Natural killer cell treated with Interleukin-12 subunit alpha and Interleukin-12 subunit beta and Interleukin-15 and Interleukin-18, amount 100 ng/mL, for 72 hours (primary cell): Measurements from ENCODE around the gene FYB1. TPM values are rescaled to one million over a fixed set of nuclear protein-coding genes. Genes with fewer than 3 reads are reported as not detected.

Source experiments
- ATAC-seq, 2 donors: fragments of 150-1000 bp; cut with Tn5 transposase in 1 of 2; sonication (Bioruptor Pico), chemical (Tn5 transposase) in 1 of 2; 2 replicates each; pipeline ENCODE4 v1.10.0; 2021
- DNase-seq: peaks from one replicate; pipeline ENCODE4 v3.0.0; 2022; ENCODE audit warnings: low spot score
- H3K27ac Mint-ChIP-seq, 2 donors: 1 replicate in 1 of 2; 2 replicates in 1 of 2; pipeline ENCODE4 v1.8.0; 2022; ENCODE audit warnings: mixed read lengths in 2 of 2, mild to moderate bottlenecking in 1 of 2, moderate library complexity in 1 of 2
- H3K27me3 Mint-ChIP-seq, 2 donors: 1 replicate in 1 of 2; 2 replicates in 1 of 2; pipeline ENCODE4 v1.8.0; 2022; ENCODE audit warnings: mixed read lengths in 2 of 2
- H3K36me3 Mint-ChIP-seq: one replicate; pipeline ENCODE4 v1.8.0; 2022; ENCODE audit warnings: mixed read lengths
- H3K4me1 Mint-ChIP-seq, 2 donors: 1 replicate in 1 of 2; 2 replicates in 1 of 2; pipeline ENCODE4 v1.8.0; 2022; ENCODE audit warnings: low read depth in 2 of 2, mixed read lengths in 2 of 2, mild to moderate bottlenecking in 1 of 2
- H3K4me3 Mint-ChIP-seq: one replicate; pipeline ENCODE4 v1.8.0; 2022; ENCODE audit warnings: mixed read lengths
- H3K9me3 Mint-ChIP-seq: 2 replicates; pipeline ENCODE4 v1.8.0; 2022; ENCODE audit warnings: mixed read lengths
- total RNA-seq, 2 donors: library from RNA; stranded (reverse); gene quantifications; one replicate each; pipeline ENCODE4 v1.2.3, GENCODE V29; 2022

Gene FYB1
- total RNA-seq, 2 donors from 2014 or later = 71.9 to 72.8 TPM

DNA sequence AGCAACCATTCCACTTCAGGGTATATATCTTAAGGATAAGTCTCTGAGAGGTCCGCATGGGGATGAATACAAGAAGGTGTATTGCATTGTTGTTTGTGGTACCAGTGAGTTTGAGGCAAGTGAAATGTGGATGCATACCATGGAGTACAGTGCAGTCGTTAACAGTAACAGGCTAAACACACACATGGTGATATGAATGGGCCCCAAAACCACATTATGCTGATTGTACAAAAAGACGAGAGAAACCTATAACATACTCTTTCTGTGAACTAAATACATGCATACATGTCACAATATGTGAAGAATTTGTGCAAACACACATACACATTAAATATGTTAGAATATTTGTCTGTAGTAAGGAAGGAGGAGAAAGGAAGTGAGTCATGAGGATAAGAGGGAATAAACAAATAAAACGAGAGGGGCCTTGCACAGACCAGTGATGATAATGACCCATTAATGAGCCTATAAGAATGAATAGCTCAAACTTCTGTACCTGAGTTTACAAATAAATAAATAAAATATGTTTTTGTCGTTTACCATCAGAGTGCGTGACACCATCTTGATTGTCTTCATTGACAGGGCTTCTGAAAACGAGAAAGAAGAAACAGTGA is 78.7 kb downstream of the FYB1 start:
- Mint-ChIP-seq H3K27ac (peak overlapping the region in 1 of 2 donors; percentile 30), H3K4me1 (peaks cover 4 to 9% of the 10 kb centered on the region in 2 donors), H3K36me3 (peaks cover 12% of the 10 kb centered on the region), H3K27me3 (no peaks in the 10 kb centered on the region), H3K4me3 (no peak overlapping the region), H3K9me3 (no peaks in the 10 kb centered on the region)
- ATAC-seq (no peak), DNase-seq (no peak)

DNA sequence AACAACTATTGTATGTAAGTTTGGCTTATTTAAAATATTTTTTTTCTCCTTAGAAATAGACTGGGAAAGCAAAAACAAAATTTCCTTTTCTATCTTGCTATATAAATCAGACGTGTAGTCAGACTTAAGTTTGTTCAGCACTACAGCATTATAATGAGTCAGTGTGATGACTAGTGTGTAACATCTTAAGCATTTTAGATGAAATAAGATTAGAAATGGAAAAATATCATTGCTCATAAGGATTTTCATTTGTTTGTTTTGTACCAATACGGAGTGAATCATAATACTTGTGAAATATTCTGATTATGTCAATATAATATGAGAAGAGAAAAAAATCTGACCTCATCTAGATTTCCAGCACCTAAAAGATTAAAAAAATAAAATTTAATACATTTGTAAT is 80.5 kb downstream of the FYB1 start:
- no peaks in the 10 kb centered on the region for H3K27me3 Mint-ChIP-seq
- no peak overlapping the region for H3K4me3 Mint-ChIP-seq
- peaks cover 18% of the 10 kb centered on the region for H3K36me3 Mint-ChIP-seq
- no peaks in the 10 kb centered on the region for H3K9me3 Mint-ChIP-seq
- peaks cover 4 to 9% of the 10 kb centered on the region in 2 donors for H3K4me1 Mint-ChIP-seq
- ATAC-seq (no peak), DNase-seq (no peak)
- H3K27ac Mint-ChIP-seq = no peak overlapping the region

DNA sequence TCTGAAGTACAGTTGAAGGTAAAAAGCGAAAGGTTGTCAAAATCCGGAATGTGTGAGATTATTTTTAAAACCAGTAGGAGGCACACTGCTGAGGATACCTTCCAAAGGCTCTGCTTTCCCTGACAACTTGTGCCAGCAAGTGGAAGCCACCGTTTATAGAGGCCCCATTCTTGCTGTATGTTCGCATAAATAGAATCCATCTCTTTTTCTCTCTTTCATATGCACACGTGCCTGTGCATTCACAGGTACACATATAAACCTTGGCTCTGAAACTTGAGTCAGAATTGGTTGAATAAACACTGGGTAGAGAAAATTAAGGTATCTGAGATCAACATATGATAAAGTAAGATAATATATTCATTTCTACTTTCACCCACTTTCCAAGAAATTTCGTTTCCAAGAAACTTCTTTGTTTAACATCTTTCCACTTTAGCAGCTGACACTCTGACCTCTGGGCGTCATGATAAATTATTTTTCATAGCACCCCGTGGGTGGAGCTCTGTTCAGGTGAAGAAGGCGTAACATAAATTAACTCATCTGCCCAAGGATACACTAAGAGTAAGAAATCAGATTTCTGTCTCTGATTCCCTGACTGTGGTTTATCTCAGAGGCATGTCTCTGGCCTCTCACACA is 81.4 kb downstream of the FYB1 start:
- Mint-ChIP-seq H3K4me1 (peaks cover 4 to 9% of the 10 kb centered on the region in 2 donors), H3K4me3 (no peak overlapping the region), H3K27me3 (no peaks in the 10 kb centered on the region), H3K27ac (peak overlapping the region in 1 of 2 donors; percentile 15), H3K36me3 (peaks cover 25% of the 10 kb centered on the region), H3K9me3 (no peaks in the 10 kb centered on the region)
- DNase-seq = no peak
- ATAC-seq = no peak

DNA sequence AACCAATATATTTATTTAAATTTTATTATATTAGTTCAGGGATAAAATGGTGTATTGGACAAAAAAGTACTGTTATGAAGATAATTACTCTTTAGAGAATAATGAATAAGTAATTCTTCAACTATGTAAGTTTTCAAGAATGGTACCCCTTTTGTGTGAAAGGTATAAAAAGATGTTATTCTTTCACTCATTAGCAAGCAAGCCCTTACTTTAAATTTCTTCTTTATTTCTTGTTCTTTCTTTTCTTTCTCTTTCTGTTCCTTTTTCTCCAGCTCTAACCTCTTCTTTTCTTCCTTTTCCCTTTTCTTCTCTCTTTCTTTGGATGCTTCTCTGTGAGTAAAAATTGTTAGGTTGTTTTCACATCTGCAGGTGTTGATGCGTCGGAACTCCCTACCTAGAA is 82.0 kb downstream of the FYB1 start:
- Mint-ChIP-seq H3K4me1 (peaks cover 4 to 9% of the 10 kb centered on the region in 2 donors), H3K27me3 (no peaks in the 10 kb centered on the region), H3K27ac (peak overlapping the region in 1 of 2 donors; percentile 15), H3K4me3 (no peak overlapping the region), H3K36me3 (peaks cover 27% of the 10 kb centered on the region), H3K9me3 (no peaks in the 10 kb centered on the region)
- ATAC-seq (no peak), DNase-seq (no peak)

DNA sequence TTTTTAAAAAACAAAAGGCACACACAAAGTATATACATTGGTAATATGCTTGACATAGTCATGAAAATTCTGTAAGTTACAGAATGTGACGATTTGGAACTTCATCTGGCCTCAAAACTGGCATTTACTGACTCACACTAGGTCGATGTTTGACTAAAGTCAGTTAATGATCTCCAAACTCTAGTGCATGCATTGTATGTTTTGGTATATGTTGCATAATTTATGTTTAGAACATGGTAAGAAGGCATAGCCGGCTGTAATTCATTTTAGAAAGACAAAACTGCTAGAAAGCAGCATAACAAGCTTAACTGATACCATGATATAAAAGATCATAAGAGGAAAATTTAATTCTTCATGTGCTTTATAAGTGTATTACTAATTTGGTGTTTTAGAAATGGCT is 86.6 kb downstream of the FYB1 start:
- ATAC-seq = no peak
- no peaks in the 10 kb centered on the region for H3K27me3 Mint-ChIP-seq
- H3K4me1 Mint-ChIP-seq = peaks cover 3 to 13% of the 10 kb centered on the region in 2 donors
- H3K36me3 Mint-ChIP-seq = peaks cover 32% of the 10 kb centered on the region
- peak overlapping the region; percentile 1 to 19 for H3K27ac Mint-ChIP-seq
- H3K9me3 Mint-ChIP-seq = no peaks in the 10 kb centered on the region
- H3K4me3 Mint-ChIP-seq = no peak overlapping the region
- no peak for DNase-seq

DNA sequence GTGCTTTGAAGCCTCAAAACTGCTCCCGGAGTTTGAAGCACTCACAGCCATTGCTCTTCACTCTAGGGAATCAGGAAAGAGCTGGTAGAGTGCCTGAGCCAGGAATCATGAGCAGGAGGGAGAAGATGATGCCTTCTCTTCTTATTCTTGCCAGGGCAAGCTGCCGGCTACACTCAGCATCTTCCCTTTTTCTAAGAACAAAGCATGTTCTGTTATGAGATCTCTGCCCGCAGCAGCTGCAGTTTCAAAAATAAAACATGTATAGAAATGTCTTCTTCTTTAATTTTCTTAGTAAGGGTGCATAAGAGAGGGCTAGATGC is 87.3 kb downstream of the FYB1 start:
- H3K4me3 Mint-ChIP-seq = no peak overlapping the region
- H3K4me1 Mint-ChIP-seq = peaks cover 3 to 9% of the 10 kb centered on the region in 2 donors
- no peaks in the 10 kb centered on the region for H3K27me3 Mint-ChIP-seq
- peaks cover 26% of the 10 kb centered on the region for H3K36me3 Mint-ChIP-seq
- H3K9me3 Mint-ChIP-seq = no peaks in the 10 kb centered on the region
- DNase-seq (no peak), ATAC-seq (no peak)
- peak overlapping the region; percentile 7 to 36 for H3K27ac Mint-ChIP-seq

DNA sequence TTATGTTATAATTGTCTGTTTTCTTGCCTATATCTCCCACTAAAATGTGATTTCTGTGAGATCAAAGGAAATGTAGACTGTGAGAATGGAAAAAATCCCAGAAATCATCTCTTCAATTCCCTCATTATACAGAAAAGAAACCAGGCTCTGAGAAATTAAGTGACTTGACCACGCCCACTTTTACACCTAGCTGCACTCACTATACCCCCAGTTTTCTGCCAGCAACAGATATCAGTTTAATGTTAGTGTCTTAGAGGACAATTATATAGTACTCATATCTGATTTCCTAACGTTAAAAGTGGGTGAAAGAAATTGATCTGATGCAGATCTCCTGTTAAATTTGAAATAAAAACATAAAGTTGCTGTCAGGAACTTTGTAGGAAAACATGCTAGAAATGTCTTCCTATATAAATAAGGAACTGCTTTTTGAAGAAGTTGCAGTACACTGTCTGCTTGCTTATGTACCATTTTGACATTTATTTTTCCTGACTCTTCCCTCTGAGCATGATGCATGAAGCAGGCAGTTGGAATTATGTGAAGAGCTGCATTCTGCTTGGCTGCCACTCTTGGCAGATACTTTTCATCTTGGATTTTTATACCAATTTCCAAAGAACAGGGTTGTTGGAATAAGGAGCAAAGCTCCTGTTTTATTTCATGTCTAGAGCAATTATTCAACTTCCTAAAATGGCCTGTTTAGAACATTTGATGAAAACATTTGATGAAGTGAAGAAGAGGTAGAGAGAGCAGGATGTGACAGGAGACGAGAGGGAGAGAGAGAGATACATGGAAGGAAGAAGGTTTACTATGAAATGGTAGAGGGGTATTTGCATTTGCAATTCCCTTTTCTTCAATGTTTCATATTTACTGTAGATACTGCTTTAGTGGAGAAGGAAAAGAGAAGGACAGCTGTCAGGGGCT is 87.9 kb downstream of the FYB1 start:
- DNase-seq (no peak), ATAC-seq (no peak)
- Mint-ChIP-seq H3K9me3 (no peaks in the 10 kb centered on the region), H3K27ac (peak overlapping the region; percentile 7 to 36), H3K4me3 (no peak overlapping the region), H3K27me3 (no peaks in the 10 kb centered on the region), H3K36me3 (peaks cover 26% of the 10 kb centered on the region), H3K4me1 (peaks cover 3 to 9% of the 10 kb centered on the region in 2 donors)

DNA sequence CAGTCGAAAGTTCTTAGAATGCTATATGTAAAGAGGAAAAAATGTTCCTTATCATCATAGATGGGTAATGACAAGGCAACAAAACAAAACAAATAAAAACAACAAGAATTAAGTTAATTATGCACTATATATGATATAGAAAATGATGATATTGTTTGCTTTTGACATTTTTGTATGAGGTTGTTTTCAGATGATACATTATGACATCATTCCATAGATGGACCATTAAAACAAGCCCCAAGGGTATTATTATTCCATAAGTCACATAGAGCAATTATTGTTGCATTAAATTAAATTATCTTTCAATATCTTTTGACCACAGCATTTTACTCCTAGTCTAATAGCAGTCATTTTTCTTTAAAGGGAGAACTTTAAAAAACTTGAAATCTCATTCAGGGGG is 88.6 kb downstream of the FYB1 start:
- Mint-ChIP-seq H3K27me3 (no peaks in the 10 kb centered on the region), H3K4me1 (peaks cover 3 to 9% of the 10 kb centered on the region in 2 donors), H3K4me3 (no peak overlapping the region), H3K36me3 (peaks cover 26% of the 10 kb centered on the region), H3K27ac (peak overlapping the region in 1 of 2 donors; percentile 36), H3K9me3 (no peaks in the 10 kb centered on the region)
- ATAC-seq = no peak
- DNase-seq = no peak

DNA sequence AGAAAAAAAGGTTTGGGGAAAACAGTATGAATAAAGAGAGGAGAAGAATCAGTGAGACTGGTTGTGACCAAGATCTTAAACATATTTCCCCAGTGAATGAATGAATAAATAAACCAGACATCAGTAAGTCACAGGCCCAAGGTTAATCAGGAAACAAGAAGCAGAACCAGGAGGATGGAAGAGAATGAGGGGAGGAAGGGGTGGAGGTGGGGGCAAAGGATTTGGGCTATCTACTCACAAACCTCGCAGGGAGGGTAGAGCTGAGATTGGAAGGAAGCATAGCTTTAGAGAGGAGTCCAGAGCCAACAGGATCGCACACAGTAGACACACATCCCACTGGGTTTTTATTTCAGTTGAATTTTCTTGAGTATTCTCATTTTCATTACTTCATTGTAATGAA is 97.4 kb downstream of the FYB1 start:
- ATAC-seq (no peak), DNase-seq (no peak)
- peaks cover 13% of the 10 kb centered on the region for H3K36me3 Mint-ChIP-seq
- peaks cover 3 to 14% of the 10 kb centered on the region in 2 donors for H3K4me1 Mint-ChIP-seq
- H3K27ac Mint-ChIP-seq = peak overlapping the region; percentile 59 to 64
- no peaks in the 10 kb centered on the region for H3K27me3 Mint-ChIP-seq
- H3K9me3 Mint-ChIP-seq = no peaks in the 10 kb centered on the region
- H3K4me3 Mint-ChIP-seq = no peak overlapping the region

DNA sequence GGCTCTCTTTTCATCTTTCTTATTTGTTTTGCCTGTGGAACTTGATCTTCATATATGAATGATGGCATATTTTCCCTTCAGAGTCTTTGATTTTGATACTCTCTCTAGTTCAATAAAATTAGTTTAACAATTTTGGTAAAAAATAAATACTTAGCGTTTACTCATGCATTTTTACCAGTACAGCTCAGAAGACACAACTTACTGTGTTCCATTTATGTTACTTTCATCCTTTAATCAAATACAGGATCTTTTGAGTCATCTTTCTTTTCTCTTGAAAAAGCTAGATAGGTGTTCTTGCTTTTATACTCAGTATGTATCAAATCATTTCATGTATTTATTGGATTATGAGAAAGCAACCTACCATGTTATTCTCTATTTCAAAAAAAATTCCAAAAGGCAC is 98.0 kb downstream of the FYB1 start:
- DNase-seq = no peak
- Mint-ChIP-seq H3K27ac (peak overlapping the region; percentile 59 to 64), H3K36me3 (peaks cover 13% of the 10 kb centered on the region), H3K27me3 (no peaks in the 10 kb centered on the region), H3K4me1 (peaks cover 3 to 19% of the 10 kb centered on the region in 2 donors), H3K9me3 (no peaks in the 10 kb centered on the region), H3K4me3 (no peak overlapping the region)
- no peak for ATAC-seq

DNA sequence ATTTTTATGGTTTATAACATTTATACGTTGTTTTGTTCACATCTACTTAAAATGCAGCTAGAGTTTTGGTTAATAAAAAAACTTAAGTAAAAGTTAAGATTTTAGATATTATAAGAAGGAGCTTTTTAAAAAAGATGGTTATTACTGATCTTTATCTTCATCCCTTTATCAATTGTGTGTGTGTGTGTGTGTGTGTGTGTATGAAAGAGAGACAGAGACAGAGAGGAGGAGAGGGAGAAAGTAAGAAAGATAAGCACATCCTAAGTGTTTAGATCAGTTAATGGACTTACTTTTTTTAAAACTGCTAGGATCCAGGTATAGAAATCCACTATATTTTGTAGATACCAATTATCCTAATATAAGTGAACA is 99.3 kb downstream of the FYB1 start:
- no peak for DNase-seq
- Mint-ChIP-seq H3K36me3 (peaks cover 17% of the 10 kb centered on the region), H3K4me1 (peaks cover 6 to 26% of the 10 kb centered on the region in 2 donors), H3K4me3 (no peak overlapping the region), H3K9me3 (no peaks in the 10 kb centered on the region), H3K27me3 (no peaks in the 10 kb centered on the region), H3K27ac (no peak overlapping the region)
- no peak for ATAC-seq

DNA sequence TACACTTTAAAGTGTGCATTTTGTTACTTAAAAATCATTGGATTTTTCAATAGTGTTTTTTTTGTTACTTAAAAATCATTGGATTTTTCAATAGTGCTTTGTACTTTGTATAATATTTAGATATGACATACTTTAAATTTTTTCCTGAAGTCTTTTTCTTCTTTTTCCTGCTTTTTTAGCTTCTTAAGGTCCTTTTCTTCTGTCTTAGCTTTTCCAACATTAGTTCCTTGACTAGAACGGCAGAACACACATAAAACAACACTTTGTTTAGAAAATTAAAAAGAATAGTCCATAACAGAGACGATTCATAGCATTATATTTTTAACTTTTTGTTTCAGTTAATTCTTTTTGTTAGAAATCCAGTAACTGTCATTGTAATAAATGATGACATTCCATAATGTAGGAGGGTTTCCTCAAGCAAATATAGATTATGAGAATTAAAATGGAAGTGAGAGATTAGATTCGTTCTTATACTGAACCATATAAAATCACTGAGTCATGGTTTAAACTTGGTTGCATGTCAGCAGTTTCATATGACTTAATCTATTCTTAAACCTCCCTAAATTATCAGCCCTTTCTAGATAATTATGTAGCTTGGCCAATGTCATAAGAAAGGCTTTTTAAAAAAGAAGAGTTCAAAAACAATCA is 99.8 kb downstream of the FYB1 start:
- no peak overlapping the region for H3K4me3 Mint-ChIP-seq
- no peak overlapping the region for H3K27ac Mint-ChIP-seq
- H3K4me1 Mint-ChIP-seq = peaks cover 6 to 26% of the 10 kb centered on the region in 2 donors
- no peaks in the 10 kb centered on the region for H3K27me3 Mint-ChIP-seq
- ATAC-seq (no peak), DNase-seq (no peak)
- no peaks in the 10 kb centered on the region for H3K9me3 Mint-ChIP-seq
- peaks cover 17% of the 10 kb centered on the region for H3K36me3 Mint-ChIP-seq

DNA sequence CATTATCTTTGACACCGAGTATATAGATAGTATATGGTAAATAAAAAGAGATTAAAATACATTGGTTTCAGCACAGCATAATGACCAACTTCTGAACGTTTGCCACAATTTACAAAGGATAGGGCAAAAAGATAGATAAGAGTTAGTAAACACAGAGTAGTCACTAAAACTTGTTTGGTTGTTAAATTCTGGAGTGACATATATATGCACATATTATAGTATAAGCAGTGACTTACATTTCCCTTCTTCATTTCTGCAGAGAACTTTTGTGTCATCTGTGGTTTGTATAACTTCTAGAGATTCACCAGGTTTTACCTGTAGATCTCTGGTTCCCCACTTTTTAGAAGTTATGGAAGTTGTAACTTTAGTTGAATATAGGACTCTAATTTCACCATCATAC is 100.7 kb downstream of the FYB1 start:
- no peaks in the 10 kb centered on the region for H3K9me3 Mint-ChIP-seq
- no peaks in the 10 kb centered on the region for H3K27me3 Mint-ChIP-seq
- no peak overlapping the region for H3K4me3 Mint-ChIP-seq
- DNase-seq (no peak), ATAC-seq (no peak)
- peaks cover 6 to 26% of the 10 kb centered on the region in 2 donors for H3K4me1 Mint-ChIP-seq
- no peak overlapping the region for H3K27ac Mint-ChIP-seq
- H3K36me3 Mint-ChIP-seq = peaks cover 17% of the 10 kb centered on the region

DNA sequence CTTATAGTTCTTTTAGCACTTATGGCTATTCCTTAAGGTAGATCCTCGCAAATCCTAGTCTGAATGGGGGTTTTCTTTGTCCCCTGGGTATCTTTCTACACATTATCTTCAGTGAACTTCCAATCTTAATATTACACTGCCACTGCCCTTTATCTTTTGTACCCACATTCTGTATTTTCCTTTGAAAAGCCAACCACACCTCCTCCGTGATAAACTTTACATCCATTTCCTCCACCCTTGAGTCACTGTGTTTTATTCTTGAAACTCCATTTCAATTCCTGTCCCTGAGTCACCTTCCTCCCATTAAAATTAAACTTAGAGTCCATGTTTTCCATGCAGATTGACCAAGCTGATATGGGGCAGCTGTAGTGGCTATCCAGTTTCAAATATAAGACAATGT is 102.0 kb downstream of the FYB1 start:
- Mint-ChIP-seq H3K9me3 (no peaks in the 10 kb centered on the region), H3K36me3 (peaks cover 17% of the 10 kb centered on the region), H3K27ac (peak overlapping the region; percentile 19 to 74), H3K27me3 (no peaks in the 10 kb centered on the region), H3K4me1 (peaks cover 6 to 26% of the 10 kb centered on the region in 2 donors), H3K4me3 (no peak overlapping the region)
- ATAC-seq = no peak
- no peak for DNase-seq
